Mucosa of descending colon (tissue), 3 donors: ENCODE results near the gene MKLN1. TPM values are rescaled to one million over a fixed set of nuclear protein-coding genes. Genes with fewer than 3 reads are reported as not detected.

Source experiments
- ATAC-seq: fragments of 200-7000 bp; cut with Tn5 transposase; one replicate; pipeline ENCODE4 v1.9.1; 2020; ENCODE audit warnings: mild to moderate bottlenecking, moderate library complexity
- DNase-seq, 3 donors: peaks; one replicate each; pipeline ENCODE4 v3.0.0-alpha.2; 2020
- H3K36me3 ChIP-seq: fragments of 200-600 bp; one replicate; pipeline ENCODE4 v1.8.0; 2021; ENCODE audit warnings: low read depth, mild to moderate bottlenecking
- H3K4me1 ChIP-seq: fragments of 200-600 bp; one replicate; pipeline ENCODE4 v1.8.0; 2021; ENCODE audit warnings: low read depth, mild to moderate bottlenecking
- H3K4me3 ChIP-seq: fragments of 200-600 bp; one replicate; pipeline ENCODE4 v1.8.0; 2021; ENCODE audit warnings: mild to moderate bottlenecking
- H3K9me3 ChIP-seq: fragments of 200-600 bp; one replicate; pipeline ENCODE4 v1.8.0; 2021; ENCODE audit warnings: mild to moderate bottlenecking
- intact Hi-C, 2 donors: fragments of 100-400 bp; cut with DNase I in 1 of 2; cut with micrococcal nuclease in 1 of 2; formaldehyde crosslinking; loops; one replicate each; pipeline versions ENCODE4 v1.11.0 to v1.11.1; 2022; cut with DNase I, micrococcal nuclease
- total RNA-seq, 3 donors: library from RNA; stranded (reverse); fragmentation: NEBNext Ultra II Directional in 2 of 3; extraction: Animal tissue kit (Norgen Biotek cat#: 25700) in 2 of 3; gene quantifications; one replicate each; pipeline versions ENCODE4 v1.2.1 to v1.2.4, GENCODE V29; 2021 to 2023
- TF ChIP-seq, protein P1 (sequence below): fragments of 200-600 bp; IDR thresholded peaks from one replicate; pipeline ENCODE4 v1.8.0; 2022; ENCODE audit warnings: antibody characterized with exemption, mild to moderate bottlenecking
- donor health status: DM: no; HTN: no; CAD: no; lungs with moderate emphysema.
- donor health status: DM: no; HTN: no; CAD: no.
- donor health status: DM: no; HTN: yes; CAD: no.

MKLN1 gene
- total RNA-seq, 3 donors from 2014 or later = 41.5 to 66.1 (median 47.1) TPM

DNA sequence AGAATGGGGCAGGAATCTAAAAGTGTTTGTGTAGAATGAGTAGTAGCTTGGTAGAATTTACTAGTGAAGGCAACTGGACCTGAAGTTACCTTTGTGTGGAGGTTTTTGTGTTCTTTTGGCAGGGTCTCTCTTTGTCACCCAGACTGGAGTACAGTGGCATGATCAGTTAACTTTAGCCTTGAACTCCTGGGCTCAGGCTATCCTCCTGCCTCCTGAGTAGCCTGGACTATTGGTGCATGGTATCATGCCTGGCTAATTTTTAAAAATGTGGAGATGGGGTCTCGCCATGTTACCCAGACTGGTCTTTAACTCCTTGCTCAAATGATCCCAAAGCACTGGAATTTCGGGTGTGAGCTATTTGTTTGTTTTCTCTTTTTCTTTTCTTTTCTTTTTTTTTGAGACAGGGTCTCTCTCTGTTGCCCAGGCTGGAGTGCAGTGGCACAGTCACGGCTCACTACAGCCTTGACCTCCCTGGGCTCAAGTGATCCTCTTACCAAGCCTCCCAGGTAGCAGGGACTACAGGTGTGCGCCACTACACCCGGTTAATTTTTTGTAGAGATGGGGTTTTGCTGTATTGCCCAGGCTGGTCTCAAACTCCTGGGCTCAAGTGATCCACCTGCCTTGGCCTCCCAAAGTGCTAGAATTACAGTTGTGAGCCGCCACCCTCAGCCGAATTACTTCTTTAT, 76.7 kb downstream of the MKLN1 start:
- intact Hi-C loops = no loop called here
- no peak for ATAC-seq
- no peaks in the 10 kb centered on the region for H3K36me3 ChIP-seq
- peaks cover 15% of the 10 kb centered on the region for H3K4me1 ChIP-seq
- TF ChIP-seq, protein P1, sequence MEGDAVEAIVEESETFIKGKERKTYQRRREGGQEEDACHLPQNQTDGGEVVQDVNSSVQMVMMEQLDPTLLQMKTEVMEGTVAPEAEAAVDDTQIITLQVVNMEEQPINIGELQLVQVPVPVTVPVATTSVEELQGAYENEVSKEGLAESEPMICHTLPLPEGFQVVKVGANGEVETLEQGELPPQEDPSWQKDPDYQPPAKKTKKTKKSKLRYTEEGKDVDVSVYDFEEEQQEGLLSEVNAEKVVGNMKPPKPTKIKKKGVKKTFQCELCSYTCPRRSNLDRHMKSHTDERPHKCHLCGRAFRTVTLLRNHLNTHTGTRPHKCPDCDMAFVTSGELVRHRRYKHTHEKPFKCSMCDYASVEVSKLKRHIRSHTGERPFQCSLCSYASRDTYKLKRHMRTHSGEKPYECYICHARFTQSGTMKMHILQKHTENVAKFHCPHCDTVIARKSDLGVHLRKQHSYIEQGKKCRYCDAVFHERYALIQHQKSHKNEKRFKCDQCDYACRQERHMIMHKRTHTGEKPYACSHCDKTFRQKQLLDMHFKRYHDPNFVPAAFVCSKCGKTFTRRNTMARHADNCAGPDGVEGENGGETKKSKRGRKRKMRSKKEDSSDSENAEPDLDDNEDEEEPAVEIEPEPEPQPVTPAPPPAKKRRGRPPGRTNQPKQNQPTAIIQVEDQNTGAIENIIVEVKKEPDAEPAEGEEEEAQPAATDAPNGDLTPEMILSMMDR = no peak
- DNase-seq = no peak
- H3K9me3 ChIP-seq = peaks cover 7% of the 10 kb centered on the region
- H3K4me3 ChIP-seq = no peak overlapping the region

DNA sequence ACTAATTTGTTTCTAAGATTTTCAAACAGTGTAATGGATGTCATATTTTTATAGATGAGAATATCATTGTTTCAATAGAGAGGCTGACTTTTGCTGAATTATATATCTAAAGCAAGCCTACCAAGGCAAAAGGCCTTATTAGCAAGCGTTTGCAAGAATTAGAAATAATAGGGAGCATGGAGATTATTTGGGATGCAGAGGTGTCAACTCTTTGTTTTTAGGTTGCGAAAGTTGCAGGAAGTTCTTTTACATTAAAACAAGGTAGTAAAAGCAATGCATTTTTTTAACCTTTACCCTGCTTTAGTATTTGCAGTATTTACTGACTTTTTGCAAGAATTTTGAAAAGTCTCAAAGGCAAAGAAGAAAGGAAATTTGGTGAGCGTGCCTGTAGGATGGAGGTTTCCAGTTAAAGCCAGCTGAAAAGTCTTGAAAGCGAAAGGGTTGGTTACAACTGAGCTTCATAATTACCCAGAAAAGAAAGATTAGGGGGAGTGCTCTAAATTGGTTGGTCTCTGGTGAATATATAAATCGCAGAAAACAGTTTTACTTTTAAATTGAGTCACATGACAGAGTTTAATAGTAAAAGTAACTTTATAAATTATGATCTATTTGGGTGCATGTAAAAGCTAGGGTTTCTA, 81.6 kb downstream of the MKLN1 start:
- H3K4me3 ChIP-seq = no peak overlapping the region
- TF ChIP-seq, protein P1 = no peak
- ATAC-seq (no peak), DNase-seq (no peak)
- H3K4me1 ChIP-seq = no peaks in the 10 kb centered on the region
- intact Hi-C loops = no loop called here
- no peaks in the 10 kb centered on the region for H3K36me3 ChIP-seq
- no peaks in the 10 kb centered on the region for H3K9me3 ChIP-seq

DNA sequence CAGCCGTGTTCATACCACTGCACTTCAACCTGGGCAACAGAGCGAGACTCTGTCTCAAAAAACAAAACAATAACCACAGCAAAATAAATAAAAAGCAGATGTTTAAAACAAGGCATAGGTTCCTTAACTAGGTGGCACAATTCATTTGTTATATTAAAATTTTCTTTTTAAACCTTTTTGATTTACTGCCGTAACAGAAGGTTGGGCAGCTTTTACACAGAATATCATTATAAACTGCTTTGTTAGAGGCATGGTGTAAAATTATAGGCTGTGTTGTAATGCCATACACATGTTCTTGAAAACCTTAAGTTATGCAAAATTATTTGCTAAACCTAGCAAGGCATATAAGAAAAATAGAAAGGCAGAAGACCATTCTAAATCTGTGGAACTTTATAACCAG, 84.4 kb downstream of the MKLN1 start:
- TF ChIP-seq, protein P1 = no peak
- ATAC-seq (no peak), DNase-seq (no peak)
- Histone ChIP-seq H3K4me3 (no peak overlapping the region), H3K36me3 (no peaks in the 10 kb centered on the region), H3K4me1 (no peaks in the 10 kb centered on the region), H3K9me3 (no peaks in the 10 kb centered on the region)
- intact Hi-C loops = no loop called here

DNA sequence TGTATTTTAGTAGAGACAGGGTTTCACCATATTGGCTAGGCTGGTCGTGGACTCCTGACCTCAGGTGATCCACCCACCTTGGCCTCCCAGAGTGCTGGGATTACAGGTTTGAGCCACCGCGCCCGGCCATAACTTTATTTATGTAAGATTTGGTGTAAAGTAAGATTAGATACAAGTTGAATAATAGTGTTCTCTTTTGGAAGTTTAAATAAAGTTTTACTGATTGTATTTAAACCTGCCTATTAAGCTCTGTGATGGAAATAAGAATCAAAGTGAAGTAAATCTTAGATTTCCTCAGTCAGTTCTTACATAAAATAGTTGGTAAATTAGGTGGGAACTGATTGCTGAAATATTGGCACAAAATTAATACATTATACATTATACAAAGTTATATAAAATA, 86.0 kb downstream of the MKLN1 start:
- no peaks in the 10 kb centered on the region for H3K9me3 ChIP-seq
- TF ChIP-seq, protein P1 = no peak
- ATAC-seq = no peak
- DNase-seq = no peak
- H3K36me3 ChIP-seq = no peaks in the 10 kb centered on the region
- intact Hi-C loops = no loop called here
- H3K4me3 ChIP-seq = no peak overlapping the region
- H3K4me1 ChIP-seq = no peaks in the 10 kb centered on the region

DNA sequence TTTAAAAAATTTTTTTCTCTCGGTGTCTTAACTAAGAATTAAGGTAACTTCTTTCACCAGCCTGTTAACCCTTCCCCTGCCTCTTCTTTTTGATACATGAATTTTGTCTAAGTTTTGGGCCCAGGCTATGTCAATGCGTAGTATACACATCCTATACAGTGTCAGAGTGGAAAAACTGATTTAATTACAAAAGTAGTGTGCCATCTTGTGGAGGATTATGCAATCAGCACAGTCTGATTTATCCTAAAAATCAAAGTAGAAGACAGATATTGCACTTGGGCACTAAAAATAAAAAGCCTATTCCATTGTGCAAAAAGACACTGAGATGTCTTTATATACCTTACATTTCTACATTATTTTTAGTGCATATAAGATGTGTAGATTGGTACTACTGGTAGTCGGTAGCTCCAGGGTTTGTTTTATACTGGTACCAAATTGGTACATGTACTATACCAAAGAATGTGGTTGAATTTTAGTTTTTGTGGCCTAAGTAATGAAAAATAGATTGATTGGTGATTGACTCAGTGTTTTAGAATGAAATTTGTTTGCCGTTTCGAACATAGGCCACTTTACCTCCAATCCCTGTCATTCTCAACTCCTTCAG, 96.6 kb downstream of the MKLN1 start:
- Histone ChIP-seq H3K9me3 (no peaks in the 10 kb centered on the region), H3K36me3 (no peaks in the 10 kb centered on the region), H3K4me1 (no peaks in the 10 kb centered on the region), H3K4me3 (no peak overlapping the region)
- TF ChIP-seq, protein P1 = peak; percentile 47
- DNase-seq = peak in 1 of 3 donors; percentile 42
- ATAC-seq = peak; percentile 74
- intact Hi-C loops = no loop called here
